GM21447 (cell line): ENCODE measurements around the gene KCTD5.
"Not testable (repeated sequence)": the region's sequence is repeated elsewhere in the genome, so short reads cannot be mapped to it uniquely, and the experiment has no call there.

Source experiments
- ATAC-seq: cut with Tn5 transposase; IDR thresholded peaks from one replicate; pipeline ENCODE4 v1.9.1; 2021; ENCODE audit not compliant: unreplicated experiment

The KCTD5 gene

DNA sequence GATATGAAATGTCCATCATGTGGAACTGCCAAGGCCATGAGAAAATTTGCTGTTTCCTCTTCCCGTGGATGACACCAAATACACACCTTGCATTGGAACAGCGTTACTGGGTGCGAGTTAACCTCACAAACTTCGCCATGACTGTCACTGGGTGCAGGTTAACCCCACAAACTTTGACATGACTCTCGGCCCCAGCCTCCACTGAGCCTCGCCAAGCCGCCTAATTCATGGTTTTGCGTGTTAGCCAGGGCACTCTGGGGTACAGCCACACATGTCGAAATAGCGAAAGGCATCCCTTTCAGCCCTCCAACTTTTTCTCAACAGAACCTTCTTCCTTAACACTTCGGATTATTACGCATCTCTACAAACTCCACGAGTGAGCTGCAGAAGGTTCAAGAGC lies 10.6 kb upstream of the KCTD5 start:
- ATAC-seq, result no peak

GRCh38 chr16:2673066-2673999 lies 9.0 kb upstream of the KCTD5 start:
- ATAC-seq, result peak; percentile 77

DNA sequence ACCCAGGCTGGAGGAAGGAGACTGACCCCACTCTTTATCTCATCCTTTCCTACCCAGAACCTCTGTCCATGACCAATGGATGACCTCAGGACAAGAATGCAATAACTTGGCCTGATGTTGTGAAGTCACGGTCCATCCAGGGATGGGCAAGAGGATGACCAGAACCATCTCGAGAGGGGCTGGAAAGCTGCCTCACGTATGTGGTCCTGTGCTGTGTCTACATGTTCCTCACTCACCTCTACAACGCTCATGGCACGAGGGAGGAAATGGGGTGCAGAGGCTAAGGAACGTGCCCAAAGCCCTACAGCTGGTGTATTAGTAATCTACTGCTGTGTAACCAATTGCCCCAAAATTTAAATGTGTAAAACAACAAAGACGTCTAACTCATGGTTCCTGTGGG lies 7.3 kb upstream of the KCTD5 start:
- no peak for ATAC-seq

GRCh38 chr16:2675714-2676113 lies 6.6 kb upstream of the KCTD5 start:
- no peak for ATAC-seq

DNA sequence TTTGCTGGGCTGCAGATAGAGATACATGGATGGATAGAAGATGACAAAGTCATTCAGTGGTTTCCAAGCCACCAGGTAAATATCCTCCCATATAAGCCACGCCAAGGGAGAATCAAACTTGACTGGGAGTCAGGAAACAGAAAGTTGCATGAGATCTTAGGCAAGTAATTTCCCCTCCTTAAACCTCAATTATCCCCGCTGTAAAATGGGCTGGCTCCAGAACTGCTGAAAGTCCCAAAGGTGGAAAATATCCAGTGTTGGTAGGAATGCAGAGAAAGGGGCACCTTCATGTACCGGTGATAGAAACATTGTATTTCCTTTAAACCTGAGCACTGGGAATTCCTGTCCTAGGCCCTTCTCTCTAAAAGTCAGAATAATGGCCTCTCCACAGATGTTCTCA lies 5.4 kb upstream of the KCTD5 start:
- ATAC-seq, result not testable (repeated sequence)

DNA sequence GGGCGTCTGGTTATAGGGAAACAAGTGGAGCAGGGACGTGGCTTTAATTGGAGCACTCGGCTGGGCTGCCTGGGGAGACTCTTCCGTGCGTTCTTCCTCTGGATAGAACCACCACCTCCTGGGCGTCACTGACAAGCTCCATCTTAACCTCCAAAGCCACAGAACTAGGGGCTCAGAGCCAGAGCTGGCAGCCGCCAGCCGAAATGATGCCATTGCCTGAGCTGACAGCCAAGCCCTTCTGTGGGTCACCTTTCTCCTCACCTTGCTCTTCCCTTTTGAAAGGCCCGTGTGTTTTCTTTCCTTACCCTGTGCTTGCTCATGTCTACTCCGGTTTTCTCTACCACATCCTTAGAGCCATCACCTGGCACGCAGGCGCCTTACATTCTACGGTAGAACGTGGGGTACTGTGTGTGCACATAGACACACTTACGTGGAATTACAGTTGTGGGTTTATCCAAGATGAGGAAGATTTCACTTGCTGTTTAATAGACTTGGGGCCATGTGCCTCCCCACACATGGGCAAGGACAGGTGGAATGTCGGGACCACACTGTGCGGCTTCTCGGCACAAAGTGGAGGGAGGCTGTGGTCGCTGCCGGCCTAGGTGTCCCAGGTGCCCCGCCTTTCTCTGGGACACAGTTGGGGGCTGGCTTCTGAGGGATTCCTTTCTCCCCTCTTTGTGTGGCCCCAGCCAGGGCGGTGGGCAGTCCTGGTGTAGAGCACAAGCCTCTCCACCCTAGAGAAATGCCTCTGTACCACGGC lies 3.9 kb upstream of the KCTD5 start:
- ATAC-seq, result not testable (repeated sequence)

- ATAC-seq, result not testable (repeated sequence)
Measured at GRCh38 chr16:2679902-2680301, 2.4 kb upstream of the KCTD5 start.

- not testable (repeated sequence) for ATAC-seq
Measured at GRCh38 chr16:2680360-2680759, 2.0 kb upstream of the KCTD5 start.

DNA sequence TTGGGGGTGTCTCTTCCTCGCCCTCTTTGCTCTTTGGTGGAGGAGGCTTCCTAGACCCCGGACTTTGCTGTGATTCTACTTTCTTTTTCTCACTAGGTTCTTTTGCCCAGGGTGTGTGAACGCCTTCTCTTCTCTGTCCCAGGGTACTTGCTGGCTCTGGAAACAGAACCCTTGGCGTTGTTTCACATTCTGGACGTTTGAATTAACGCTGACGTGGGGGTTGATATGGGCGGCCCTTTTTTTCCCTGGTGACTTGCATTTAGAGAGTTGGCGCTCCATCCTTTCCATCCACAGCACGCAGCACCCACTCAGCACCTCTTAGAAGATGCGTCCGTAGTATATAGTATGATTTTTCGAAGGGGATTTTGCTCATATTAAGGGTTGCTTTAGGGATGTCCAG lies 718 bp downstream of the KCTD5 start:
- ATAC-seq, result not testable (repeated sequence)

DNA sequence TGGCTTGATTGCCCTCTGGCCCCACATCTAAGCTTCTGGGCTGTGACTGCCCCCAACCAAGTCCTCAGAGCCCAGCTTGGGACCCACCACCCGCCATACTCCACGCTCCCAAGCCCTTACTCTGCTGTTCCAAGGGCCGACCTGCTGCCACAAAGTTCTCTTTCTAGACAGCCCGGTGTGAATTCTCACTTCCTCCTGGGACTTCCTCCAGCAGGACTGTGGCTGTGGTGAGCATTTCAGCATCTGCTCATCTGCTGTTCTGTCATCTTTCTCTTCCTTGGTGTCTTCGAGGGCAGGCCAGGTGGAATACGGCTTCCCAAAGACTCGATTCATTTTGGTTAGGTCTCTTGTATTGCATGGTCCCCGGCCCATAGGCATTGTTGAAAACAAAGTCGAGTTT lies 3.8 kb downstream of the KCTD5 start:
- ATAC-seq, result peak; percentile 28

- peak; percentile 33 for ATAC-seq
Measured at GRCh38 chr16:2686912-2687507, 4.7 kb downstream of the KCTD5 start.

- ATAC-seq, result no peak
Measured at GRCh38 chr16:2687531-2688308, 5.4 kb downstream of the KCTD5 start.

- ATAC-seq, result not testable (repeated sequence)
Measured at GRCh38 chr16:2689422-2689821, 7.1 kb downstream of the KCTD5 start.

GRCh38 chr16:2689968-2690801 lies 7.9 kb downstream of the KCTD5 start:
- ATAC-seq, result no peak

DNA sequence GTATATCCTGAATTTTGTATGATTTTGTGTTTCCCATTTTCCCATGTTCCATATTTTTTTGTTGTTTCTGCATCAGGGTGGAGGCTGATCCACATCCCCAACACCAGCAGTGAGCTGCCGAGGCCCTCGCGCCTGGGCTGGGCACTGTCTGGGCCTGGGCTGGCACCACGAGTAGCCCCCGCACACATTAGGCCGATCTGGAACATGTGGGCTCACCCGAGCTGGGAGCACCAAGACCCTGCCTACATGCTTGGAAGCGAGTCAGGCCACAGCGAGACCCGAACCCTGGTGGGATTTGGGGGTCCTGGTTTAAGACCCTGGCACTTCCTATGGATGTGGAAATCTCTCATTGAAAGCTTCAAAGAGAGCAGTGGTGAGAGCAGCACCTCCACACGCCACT lies 8.5 kb downstream of the KCTD5 start:
- ATAC-seq, result no peak

DNA sequence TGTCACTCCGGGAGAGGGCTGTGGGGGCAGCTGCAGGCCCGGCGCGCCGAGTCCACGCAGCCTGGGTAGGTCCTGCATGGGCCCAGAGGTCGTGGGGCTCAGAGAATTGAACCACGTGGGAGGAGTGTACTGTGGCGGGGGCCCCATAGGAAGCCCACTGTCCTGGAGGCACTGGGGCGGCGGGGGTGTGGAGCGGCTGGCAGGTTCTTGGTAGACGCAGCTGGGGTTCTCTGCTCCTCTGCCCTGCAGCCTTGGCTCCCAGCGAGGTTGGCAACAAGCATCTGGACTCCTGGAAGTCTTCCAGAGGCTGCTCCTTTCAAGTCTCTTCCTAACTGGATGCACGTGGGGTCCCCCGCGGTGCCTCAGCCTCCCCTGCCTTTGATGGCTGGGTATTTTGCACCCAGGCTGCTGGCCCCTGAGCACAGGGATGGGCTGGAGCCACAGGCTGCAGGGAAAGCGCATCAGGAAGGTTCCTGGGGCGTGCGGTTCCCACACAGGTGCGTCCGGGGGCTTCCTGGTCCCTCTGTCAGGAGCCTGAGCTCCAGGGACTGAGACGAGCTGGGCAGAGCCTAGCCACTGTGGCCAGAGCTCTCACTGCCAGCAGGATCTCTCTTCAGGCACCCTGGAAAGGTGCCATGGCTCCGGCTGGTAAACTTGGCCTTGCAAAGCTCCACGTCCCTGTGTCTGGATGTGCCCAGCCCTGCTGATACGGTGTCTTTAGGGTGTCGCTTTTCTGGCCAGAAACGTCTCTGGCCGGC lies 9.3 kb downstream of the KCTD5 start:
- ATAC-seq, result no peak

GRCh38 chr16:2692251-2692947 lies 10.1 kb downstream of the KCTD5 start:
- ATAC-seq, result no peak

DNA sequence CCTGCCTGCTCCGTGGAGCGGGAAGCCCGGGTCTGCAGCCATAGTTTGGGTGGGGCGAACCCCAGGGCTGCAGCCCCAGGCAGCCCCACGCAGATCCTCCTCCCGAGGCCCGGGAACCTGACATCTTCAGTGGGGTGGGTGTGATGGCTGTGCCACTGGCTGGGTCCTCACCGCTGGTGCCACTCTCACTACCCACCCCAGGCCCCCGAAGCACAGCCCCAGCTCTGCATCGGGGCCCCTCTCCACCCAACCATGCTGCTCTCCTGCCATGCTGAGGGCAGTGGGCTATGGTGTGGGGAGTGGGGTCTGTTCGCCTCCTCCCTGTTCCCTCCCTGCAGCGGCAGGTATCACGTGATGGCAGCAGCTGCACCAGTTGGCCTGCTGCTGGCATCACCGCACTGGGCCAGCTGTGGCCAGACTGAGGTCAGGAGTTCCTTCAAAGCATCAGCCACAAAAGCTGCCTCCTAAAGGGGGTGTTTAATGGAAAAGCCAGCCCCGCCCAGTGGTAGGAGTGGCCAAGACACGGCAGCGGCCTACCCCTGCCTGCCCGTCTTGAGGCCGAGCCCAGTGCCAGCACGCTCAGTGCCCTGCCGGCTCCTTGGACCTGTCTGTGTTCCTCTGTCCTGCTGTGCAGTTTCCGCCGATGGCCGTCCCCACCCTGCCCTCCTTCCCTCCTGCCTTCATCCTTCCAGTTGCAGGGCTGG lies 10.8 kb downstream of the KCTD5 start:
- ATAC-seq, result no peak
